Skeletal muscle satellite cell (primary cell): ENCODE results near the gene PALM.
"Not testable (repeated sequence)": the region's sequence is repeated elsewhere in the genome, so short reads cannot be mapped to it uniquely, and the experiment has no call there.

Experiments
- H3K27me3 ChIP-seq: 2 replicates; pipeline ENCODE4 v1.7.0; 2013; ENCODE audit warnings: low read length; ENCODE audit not compliant: control insufficient read depth, insufficient read depth
- H3K36me3 ChIP-seq: 2 replicates; pipeline ENCODE4 v1.7.0; 2013; ENCODE audit warnings: mild to moderate bottlenecking, control low read depth, low read length; ENCODE audit not compliant: insufficient read depth
- H3K4me1 ChIP-seq: 2 replicates; pipeline ENCODE4 v1.7.0; 2013; ENCODE audit warnings: low read length; ENCODE audit not compliant: control insufficient read depth, insufficient read depth
- H3K4me2 ChIP-seq: 2 replicates; pipeline ENCODE4 v1.7.0; 2013; ENCODE audit warnings: mild to moderate bottlenecking, low read length
- H3K4me3 ChIP-seq: 2 replicates; pipeline ENCODE4 v1.7.0; 2013; ENCODE audit warnings: low read length
- H3K9ac ChIP-seq: 2 replicates; pipeline ENCODE4 v1.7.0; 2013; ENCODE audit warnings: mild to moderate bottlenecking, low read depth, low read length, moderate library complexity
- H3K9me3 ChIP-seq: replicated peaks from 2 replicates; pipeline ENCODE4 v1.7.0; 2013; ENCODE audit warnings: mild to moderate bottlenecking, control low read depth, low read length

PALM gene

GRCh38 chr19:729564-729963 lies 20.8 kb downstream of the PALM start:
- not testable (repeated sequence) for H3K9me3 ChIP-seq, H3K4me1 ChIP-seq, H3K4me3 ChIP-seq, H3K27me3 ChIP-seq, H3K36me3 ChIP-seq, H3K9ac ChIP-seq, H3K4me2 ChIP-seq

- Histone ChIP-seq H3K27me3 (no peaks in the 10 kb centered on the region), H3K4me2 (no peak overlapping the region), H3K4me1 (no peaks in the 10 kb centered on the region), H3K9ac (no peak overlapping the region), H3K36me3 (no peaks in the 10 kb centered on the region), H3K9me3 (no peaks in the 10 kb centered on the region), H3K4me3 (no peak overlapping the region)
Observed at GRCh38 chr19:729965-730668, 21.4 kb downstream of the PALM start.

- Histone ChIP-seq H3K9me3 (no peaks in the 10 kb centered on the region), H3K27me3 (no peaks in the 10 kb centered on the region), H3K9ac (no peak overlapping the region), H3K4me1 (no peaks in the 10 kb centered on the region), H3K36me3 (no peaks in the 10 kb centered on the region), H3K4me3 (no peak overlapping the region), H3K4me2 (no peak overlapping the region)
Observed at GRCh38 chr19:731000-731399, 22.3 kb downstream of the PALM start.

GRCh38 chr19:732148-733069 lies 23.7 kb downstream of the PALM start:
- Histone ChIP-seq H3K4me3 (no peak overlapping the region), H3K27me3 (no peaks in the 10 kb centered on the region), H3K4me1 (no peaks in the 10 kb centered on the region), H3K9me3 (no peaks in the 10 kb centered on the region), H3K4me2 (no peak overlapping the region), H3K36me3 (no peaks in the 10 kb centered on the region), H3K9ac (no peak overlapping the region)

GRCh38 chr19:734716-735115 lies 26.0 kb downstream of the PALM start:
- no peaks in the 10 kb centered on the region for H3K27me3 ChIP-seq
- H3K4me3 ChIP-seq, result no peak overlapping the region
- no peak overlapping the region for H3K4me2 ChIP-seq
- no peak overlapping the region for H3K9ac ChIP-seq
- no peaks in the 10 kb centered on the region for H3K4me1 ChIP-seq
- no peaks in the 10 kb centered on the region for H3K9me3 ChIP-seq
- no peaks in the 10 kb centered on the region for H3K36me3 ChIP-seq

DNA sequence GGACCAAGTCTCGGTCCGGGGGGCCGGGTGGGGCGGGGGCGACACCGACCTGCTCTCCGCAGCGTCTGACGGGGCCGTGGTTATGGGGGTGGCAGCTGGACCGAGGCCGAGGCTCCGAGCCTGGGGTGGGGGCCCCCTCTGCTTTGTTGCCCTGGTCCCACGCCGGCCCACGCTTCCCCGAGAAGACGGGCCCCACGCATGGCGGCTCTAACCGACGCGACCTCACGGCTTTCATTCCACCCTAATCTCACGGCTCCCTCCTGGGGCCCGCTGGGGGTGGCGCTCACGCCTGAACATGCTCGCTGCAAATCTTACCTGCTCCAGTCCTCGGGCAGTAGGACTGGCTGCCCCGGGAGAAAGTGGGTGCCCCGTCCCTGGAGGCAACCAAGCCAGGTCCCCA lies 27.4 kb downstream of the PALM start:
- Histone ChIP-seq H3K36me3 (no peaks in the 10 kb centered on the region), H3K4me1 (no peaks in the 10 kb centered on the region), H3K4me2 (no peak overlapping the region), H3K4me3 (no peak overlapping the region), H3K9me3 (no peaks in the 10 kb centered on the region), H3K27me3 (no peaks in the 10 kb centered on the region), H3K9ac (no peak overlapping the region)

DNA sequence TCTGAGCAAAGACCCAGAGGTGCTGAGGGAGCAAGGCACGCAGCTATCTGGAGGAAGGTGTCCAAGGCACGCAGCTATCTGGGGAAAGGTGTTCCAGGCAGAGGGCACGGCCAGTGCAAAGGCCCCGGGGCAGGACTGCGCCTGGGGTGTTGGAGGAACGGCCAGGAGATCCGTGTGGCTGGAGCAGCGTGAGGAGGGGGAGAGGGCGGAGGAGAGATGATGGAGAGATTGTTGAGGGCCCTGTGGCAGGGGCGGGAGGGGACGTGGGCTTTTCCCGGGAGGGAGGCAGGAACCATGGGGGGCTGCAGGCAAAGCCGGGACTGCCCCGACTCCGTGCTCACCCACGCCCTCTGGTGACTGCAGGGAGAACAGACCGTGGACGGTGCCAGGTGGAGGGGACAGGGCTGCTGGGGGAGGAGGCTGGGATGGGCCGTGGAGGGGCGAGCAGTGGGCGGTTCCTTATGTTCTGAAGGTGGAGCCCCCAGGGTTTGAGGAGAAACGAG lies 28.9 kb downstream of the PALM start:
- no peak overlapping the region for H3K4me3 ChIP-seq
- H3K9me3 ChIP-seq, result no peaks in the 10 kb centered on the region
- no peaks in the 10 kb centered on the region for H3K27me3 ChIP-seq
- no peak overlapping the region for H3K9ac ChIP-seq
- H3K4me2 ChIP-seq, result no peak overlapping the region
- H3K4me1 ChIP-seq, result no peaks in the 10 kb centered on the region
- H3K36me3 ChIP-seq, result no peaks in the 10 kb centered on the region

DNA sequence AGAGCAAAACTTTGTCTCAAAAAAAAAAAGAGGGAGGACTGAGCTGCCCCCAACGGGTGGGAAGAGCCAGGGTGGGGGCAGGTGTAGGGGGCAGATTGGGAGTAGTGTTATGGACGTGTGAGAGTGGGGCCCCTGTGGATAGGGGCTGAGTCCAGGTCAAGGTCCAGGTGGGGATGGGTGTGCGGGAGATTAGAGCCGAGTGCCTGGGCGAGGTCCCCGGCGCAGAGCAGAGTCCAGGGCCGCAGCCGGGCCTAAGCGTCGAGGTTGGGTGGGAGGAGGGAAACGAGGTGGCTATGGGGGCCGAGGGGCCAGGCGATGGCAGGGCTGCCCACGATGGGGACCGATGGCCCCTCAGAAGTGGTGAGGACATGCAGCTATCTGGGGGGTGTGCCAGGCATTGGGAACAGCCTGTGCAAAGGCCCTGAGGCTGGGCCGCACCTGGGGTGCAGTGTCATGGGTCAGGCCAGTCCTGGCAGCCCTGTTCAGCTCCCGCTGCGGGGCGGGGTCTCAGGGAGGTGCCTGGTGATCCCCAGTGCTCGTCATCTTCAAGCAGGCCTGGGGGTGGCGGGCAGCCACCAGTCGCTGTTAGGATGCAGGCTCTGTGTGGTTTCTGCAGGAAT lies 29.9 kb downstream of the PALM start:
- Histone ChIP-seq H3K9me3 (no peaks in the 10 kb centered on the region), H3K36me3 (no peaks in the 10 kb centered on the region), H3K27me3 (no peaks in the 10 kb centered on the region), H3K4me1 (no peaks in the 10 kb centered on the region), H3K9ac (no peak overlapping the region), H3K4me2 (no peak overlapping the region), H3K4me3 (no peak overlapping the region)

DNA sequence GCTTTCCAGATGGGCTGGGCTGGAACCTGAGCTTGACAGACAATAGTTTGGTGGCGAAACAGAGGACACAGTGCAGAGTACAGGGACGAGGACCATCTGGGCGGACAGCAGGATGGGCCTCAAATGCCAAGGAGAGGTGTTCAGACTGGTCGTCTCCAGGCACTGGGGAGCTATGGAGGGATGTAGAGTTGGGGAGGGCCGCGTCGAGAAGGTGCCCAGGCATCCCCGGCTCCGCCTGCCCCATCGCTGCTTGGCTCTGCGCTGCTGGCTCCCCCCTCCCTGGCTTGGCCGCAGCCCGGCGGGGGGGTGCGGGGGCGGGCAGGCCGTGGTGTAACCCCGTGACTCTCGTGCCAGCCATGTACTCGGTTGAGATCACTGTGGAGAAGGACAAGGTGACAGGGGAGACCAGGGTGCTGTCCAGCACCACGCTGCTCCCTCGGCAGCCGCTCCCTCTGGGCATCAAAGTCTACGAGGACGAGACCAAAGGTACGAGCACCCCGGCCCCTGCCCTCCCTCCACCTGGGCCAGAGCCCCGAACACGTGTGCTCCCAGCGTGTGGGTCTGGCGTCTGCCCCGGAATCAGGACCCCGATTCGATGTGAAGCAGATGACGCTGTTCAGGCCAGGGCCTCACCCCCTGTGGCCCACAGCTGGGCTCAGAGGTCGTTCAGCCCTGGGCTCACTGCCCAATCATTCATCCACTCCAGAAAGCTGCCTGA lies 31.4 kb downstream of the PALM start:
- Histone ChIP-seq H3K9me3 (no peaks in the 10 kb centered on the region), H3K4me3 (no peak overlapping the region), H3K4me2 (no peak overlapping the region), H3K4me1 (no peaks in the 10 kb centered on the region), H3K36me3 (no peaks in the 10 kb centered on the region), H3K9ac (no peak overlapping the region), H3K27me3 (no peaks in the 10 kb centered on the region)

DNA sequence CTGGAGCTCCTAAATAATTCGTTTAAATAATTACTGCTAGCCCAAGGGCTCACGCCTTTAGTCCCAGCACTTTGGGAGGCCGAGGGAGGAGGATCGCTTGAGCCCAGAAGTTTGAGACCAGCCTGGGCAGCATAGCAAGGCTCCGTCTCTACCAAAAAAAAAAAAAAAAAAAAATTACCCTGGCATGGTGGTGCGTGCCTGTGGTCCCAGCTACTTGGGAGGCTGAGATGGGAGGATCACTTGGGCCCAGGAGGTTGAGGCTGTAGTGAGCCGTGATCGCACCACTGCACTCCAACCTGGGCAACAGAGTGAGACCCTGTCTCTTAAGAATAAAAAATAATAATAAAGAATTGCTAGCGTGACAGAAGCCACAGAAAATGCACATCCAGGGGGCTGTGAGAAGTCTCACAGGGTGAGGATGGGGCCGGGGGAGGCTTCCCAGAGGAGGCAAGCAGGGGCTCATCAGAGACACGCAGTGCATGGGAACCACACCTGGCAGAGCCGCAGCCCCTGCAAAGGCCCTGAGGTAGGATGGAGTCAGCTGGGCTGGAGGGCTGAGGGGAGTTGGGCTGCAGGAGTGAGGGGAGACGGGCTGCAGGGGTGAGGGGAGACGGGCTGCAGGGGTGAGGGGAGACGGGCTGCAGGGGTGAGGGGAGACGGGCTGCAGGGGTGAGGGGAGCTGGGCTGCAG lies 32.2 kb downstream of the PALM start:
- H3K36me3 ChIP-seq, H3K4me1 ChIP-seq, H3K9ac ChIP-seq, H3K4me3 ChIP-seq, H3K27me3 ChIP-seq, H3K9me3 ChIP-seq, H3K4me2 ChIP-seq: not testable (repeated sequence)
